Activated CD4-positive, alpha-beta memory T cell treated with anti-CD3 and anti-CD28 coated beads, Interleukin-2, amount 10 ng/mL, durations not matched to agents 7 days and 5 days (primary cell): ENCODE data around the gene NSG1. TPM values are rescaled to one million over a fixed set of nuclear protein-coding genes. Genes with fewer than 3 reads are reported as not detected.

Source experiments
- total RNA-seq, 2 experiments: library from RNA; stranded (reverse); gene quantifications; one replicate each; pipeline ENCODE4 v1.2.3, GENCODE V29; 2021

NSG1 gene
- total RNA-seq, 2 experiments from 2014 or later, result 7.0 to 7.7 TPM

Other genes with a start within 250 kb of the NSG1 start
- gene OTOP1, start 160.2 kb upstream of the NSG1 start, total RNA-seq, result not detected
- gene TMEM128, start 138.9 kb upstream of the NSG1 start, total RNA-seq, result 10 to 100 TPM; 15.2 to 16.0 TPM
- gene LYAR, start 96.9 kb upstream of the NSG1 start, total RNA-seq, result 10 to 100 TPM; 47.4 to 49.8 TPM
- 1 to 10 TPM; 6.6 to 7.4 TPM for gene ZBTB49, start 96.9 kb upstream of the NSG1 start, total RNA-seq
- 10 to 100 TPM; 22.8 to 26.5 TPM for gene STX18, start 154.9 kb downstream of the NSG1 start, total RNA-seq